ENCODE measurements around the gene MRPL18.
"Not testable (repeated sequence)": the region's sequence is repeated elsewhere in the genome, so short reads cannot be mapped to it uniquely, and the experiment has no call there.

The MRPL18 gene

GRCh38 chr6:159777240-159777904 lies 12.9 kb upstream of the MRPL18 start:
- no peak for FAIRE-seq

- no peak for FAIRE-seq
Measured at GRCh38 chr6:159778131-159778530, 12.1 kb upstream of the MRPL18 start.

- FAIRE-seq = no peak
Measured at GRCh38 chr6:159778542-159779103, 11.6 kb upstream of the MRPL18 start.

GRCh38 chr6:159788276-159788675 lies 2.0 kb upstream of the MRPL18 start:
- no peak for FAIRE-seq

- no peak for FAIRE-seq
Measured at GRCh38 chr6:159788753-159789376, 1.4 kb upstream of the MRPL18 start.

GRCh38 chr6:159789377-159790148 lies 704 bp upstream of the MRPL18 start, which contains the start of gene TCP1:
TSS of gene TCP1 (minus strand) at chr6:159789602. CDS start at chr6:159789468, 134 bp downstream.
- FAIRE-seq = peak; percentile 98

GRCh38 chr6:159790956-159791598 lies 810 bp downstream of the MRPL18 start:
- FAIRE-seq = no peak

GRCh38 chr6:159794976-159795375 lies 4.7 kb downstream of the MRPL18 start:
- FAIRE-seq = not testable (repeated sequence)

GRCh38 chr6:159797554-159797953 lies 7.3 kb downstream of the MRPL18 start:
- FAIRE-seq = no peak

GRCh38 chr6:159800141-159800865 lies 10.0 kb downstream of the MRPL18 start, which contains the start of gene PNLDC1:
TSS of gene PNLDC1 (plus strand) at chr6:159800276. CDS start at chr6:159800308, 32 bp downstream.
- no peak for FAIRE-seq

GRCh38 chr6:159801935-159802334 lies 11.7 kb downstream of the MRPL18 start:
- no peak for FAIRE-seq

- FAIRE-seq = no peak
Measured at GRCh38 chr6:159804504-159804903, 14.2 kb downstream of the MRPL18 start.

- no peak for FAIRE-seq
Measured at GRCh38 chr6:159805440-159806020, 15.3 kb downstream of the MRPL18 start.

GRCh38 chr6:159806021-159806458 lies 15.8 kb downstream of the MRPL18 start:
- no peak for FAIRE-seq

- no peak for FAIRE-seq
Measured at GRCh38 chr6:159807150-159807858, 17.0 kb downstream of the MRPL18 start.

GRCh38 chr6:159808647-159809046 lies 18.4 kb downstream of the MRPL18 start:
- no peak for FAIRE-seq

- no peak for FAIRE-seq
Measured at GRCh38 chr6:159809149-159809548, 18.9 kb downstream of the MRPL18 start.

GRCh38 chr6:159813781-159814180 lies 23.5 kb downstream of the MRPL18 start:
- no peak for FAIRE-seq

- FAIRE-seq = no peak
Measured at GRCh38 chr6:159815410-159815809, 25.1 kb downstream of the MRPL18 start.

GRCh38 chr6:159816775-159817174 lies 26.5 kb downstream of the MRPL18 start:
- FAIRE-seq = not testable (repeated sequence)
